OCI-LY7 (cell line): ENCODE data around the gene CCER1.

Experiments
- CTCF ChIP-seq: fragments of 200-600 bp; sonication (generic); conservative IDR thresholded peaks from 2 replicates; pipeline ENCODE4 v1.5.1; 2014; ENCODE audit warnings: mild to moderate bottlenecking, antibody characterized with exemption, low read length, moderate library complexity, mixed read lengths
- EZH2phosphoT487 ChIP-seq: fragments of 200-600 bp; sonication (generic); IDR thresholded peaks from 2 replicates; pipeline ENCODE4 v1.6.1; 2018; ENCODE audit warnings: low read depth, borderline replicate concordance, mild to moderate bottlenecking, mixed run types, antibody characterized with exemption, low read length, moderate library complexity, mixed read lengths

- no peak for TF ChIP-seq CTCF
- no peak for TF ChIP-seq EZH2phosphoT487
These were observed 9.6 kb upstream of the CCER1 start for GRCh38 chr12:90964616-90965015.
